Osteoblast (primary cell): ENCODE measurements around the gene ZCCHC14. TPM values are rescaled to one million over a fixed set of nuclear protein-coding genes. Genes with fewer than 3 reads are reported as not detected.
"Not testable (repeated sequence)": the region's sequence is repeated elsewhere in the genome, so short reads cannot be mapped to it uniquely, and the experiment has no call there.

Experiments used
- DNase-seq: peaks from one replicate; pipeline ENCODE4 v3.0.0; 2011; ENCODE audit warnings: low spot score, mixed read lengths; ENCODE audit not compliant: insufficient read length; ENCODE audit errors: missing footprints
- H2AFZ ChIP-seq: 2 replicates; pipeline ENCODE4 v1.6.0; 2011; ENCODE audit warnings: mild to moderate bottlenecking, low read length
- H3K27ac ChIP-seq: 2 replicates; pipeline ENCODE4 v1.5.1; 2011; ENCODE audit warnings: mild to moderate bottlenecking, low read depth, low read length, moderate library complexity
- H3K27me3 ChIP-seq: 2 replicates; pipeline ENCODE4 v1.6.0; 2012; ENCODE audit warnings: mild to moderate bottlenecking, control low read depth, inconsistent platforms, low read length, moderate library complexity; ENCODE audit not compliant: insufficient read depth
- H3K36me3 ChIP-seq: 2 replicates; pipeline ENCODE4 v1.5.1; 2011; ENCODE audit warnings: mild to moderate bottlenecking, low read length, control low read depth, moderate library complexity; ENCODE audit not compliant: insufficient read depth
- H3K4me1 ChIP-seq: 2 replicates; pipeline ENCODE4 v1.5.1; 2011; ENCODE audit warnings: mild to moderate bottlenecking, low read length, control low read depth, moderate library complexity; ENCODE audit not compliant: insufficient read depth
- H3K4me2 ChIP-seq: 2 replicates; pipeline ENCODE4 v1.6.0; 2011; ENCODE audit warnings: mild to moderate bottlenecking, low read length; ENCODE audit not compliant: insufficient read depth
- H3K4me3 ChIP-seq: fragments of 200-600 bp; sonication (generic); 3 replicates; pipeline ENCODE4 v1.5.1; 2012; ENCODE audit warnings: mild to moderate bottlenecking, low read length, inconsistent platforms; ENCODE audit not compliant: insufficient read depth
- H3K79me2 ChIP-seq: 2 replicates; pipeline ENCODE4 v1.6.0; 2012; ENCODE audit warnings: mild to moderate bottlenecking, low read length, control low read depth, inconsistent platforms; ENCODE audit not compliant: insufficient read depth
- H3K9me3 ChIP-seq: 2 replicates; pipeline ENCODE4 v1.5.1; 2011; ENCODE audit warnings: low read depth, low read length, control low read depth
- H4K20me1 ChIP-seq: 2 replicates; pipeline ENCODE4 v1.6.0; 2012; ENCODE audit warnings: mild to moderate bottlenecking, low read length, control low read depth; ENCODE audit not compliant: insufficient read depth
- CTCF ChIP-seq: IDR thresholded peaks from 2 replicates; pipeline ENCODE4 v1.5.1; 2011; ENCODE audit warnings: mild to moderate bottlenecking, low read depth, low read length, moderate library complexity; ENCODE audit errors: extremely low read depth
- total RNA-seq: library from RNA; depleted of rRNA; stranded (reverse); fragments of >200 nt; gene quantifications from 2 replicates; pipeline ENCODE4 v1.2.3, GENCODE V29; 2012

ZCCHC14 gene
- total RNA-seq, 1 donor: 36.9 TPM

GRCh38 chr16:87391950-87392820, 100.6 kb downstream of the ZCCHC14 start, which contains the start of gene MAP1LC3B:
MAP1LC3B (plus strand) TSS chr16:87392336; CDS start chr16:87392428, 92 bp downstream.
- peak within 1 kb of the TSS; percentile 92 for H3K27ac ChIP-seq
- peak within 1 kb of the TSS; percentile 79 for H3K4me3 ChIP-seq
- DNase-seq: peak; percentile 100
- H3K79me2 ChIP-seq: peaks cover 50% of the 10 kb centered on the region
- H3K4me2 ChIP-seq: peak within 1 kb of the TSS; percentile 97
- no peaks in the 10 kb centered on the region for H3K27me3 ChIP-seq
- peak within 1 kb of the TSS; percentile 76 for H2AFZ ChIP-seq
- H3K9me3 ChIP-seq: no peaks in the 10 kb centered on the region
- peaks cover 39% of the 10 kb centered on the region for H4K20me1 ChIP-seq
- peaks cover 42% of the 10 kb centered on the region for H3K4me1 ChIP-seq
- peaks cover 4% of the 10 kb centered on the region for H3K36me3 ChIP-seq
- TF ChIP-seq CTCF: no peak

- TF ChIP-seq CTCF: no peak
- H2AFZ ChIP-seq: peak overlapping the region; percentile 76
- peak; percentile 77 for DNase-seq
Measured at GRCh38 chr16:87391324-87391949, 101.4 kb downstream of the ZCCHC14 start.

GRCh38 chr16:87390641-87391323, 102.0 kb downstream of the ZCCHC14 start:
- no peak for DNase-seq
- Histone ChIP-seq H3K27ac (peak overlapping the region; percentile 92), H4K20me1 (peaks cover 29% of the 10 kb centered on the region), H3K27me3 (no peaks in the 10 kb centered on the region), H3K9me3 (no peaks in the 10 kb centered on the region), H3K4me2 (peak overlapping the region; percentile 86), H3K4me1 (peaks cover 42% of the 10 kb centered on the region), H3K36me3 (peaks cover 4% of the 10 kb centered on the region), H2AFZ (no peak overlapping the region), H3K79me2 (peaks cover 36% of the 10 kb centered on the region), H3K4me3 (peak overlapping the region; percentile 79)
- TF ChIP-seq CTCF: no peak

More at GRCh38 chr16:87391324-87391949, 101.4 kb downstream of the ZCCHC14 start:
- Histone ChIP-seq H3K9me3 (no peaks in the 10 kb centered on the region), H3K4me2 (peak overlapping the region; percentile 86), H4K20me1 (peaks cover 31% of the 10 kb centered on the region), H3K4me1 (peaks cover 42% of the 10 kb centered on the region), H3K27ac (peak overlapping the region; percentile 92), H3K4me3 (peak overlapping the region; percentile 79), H3K27me3 (no peaks in the 10 kb centered on the region), H3K36me3 (peaks cover 4% of the 10 kb centered on the region), H3K79me2 (peaks cover 43% of the 10 kb centered on the region)

- not testable (repeated sequence) for DNase-seq
Measured at GRCh38 chr16:87389914-87390313, 102.9 kb downstream of the ZCCHC14 start.

More at GRCh38 chr16:87389914-87390313, 102.9 kb downstream of the ZCCHC14 start:
- not testable (repeated sequence) for H3K27ac ChIP-seq, H3K9me3 ChIP-seq, H3K27me3 ChIP-seq, H2AFZ ChIP-seq, H3K4me2 ChIP-seq, H3K4me3 ChIP-seq, H3K36me3 ChIP-seq
- Histone ChIP-seq H3K4me1 (peaks cover 37% of the 10 kb centered on the region), H4K20me1 (peaks cover 20% of the 10 kb centered on the region), H3K79me2 (peaks cover 27% of the 10 kb centered on the region)
